GM18502 (cell line): ENCODE results near the gene IGSF9.
A peak's percentile ranks its signal among the peaks of the same experiment; 100 is the strongest.

ENCODE experiments used
- ATAC-seq: cut with Tn5 transposase; IDR thresholded peaks from one replicate; pipeline ENCODE4 v1.9.1; 2021; ENCODE audit warnings: mild to moderate bottlenecking; ENCODE audit not compliant: unreplicated experiment, poor library complexity

The IGSF9 gene

DNA sequence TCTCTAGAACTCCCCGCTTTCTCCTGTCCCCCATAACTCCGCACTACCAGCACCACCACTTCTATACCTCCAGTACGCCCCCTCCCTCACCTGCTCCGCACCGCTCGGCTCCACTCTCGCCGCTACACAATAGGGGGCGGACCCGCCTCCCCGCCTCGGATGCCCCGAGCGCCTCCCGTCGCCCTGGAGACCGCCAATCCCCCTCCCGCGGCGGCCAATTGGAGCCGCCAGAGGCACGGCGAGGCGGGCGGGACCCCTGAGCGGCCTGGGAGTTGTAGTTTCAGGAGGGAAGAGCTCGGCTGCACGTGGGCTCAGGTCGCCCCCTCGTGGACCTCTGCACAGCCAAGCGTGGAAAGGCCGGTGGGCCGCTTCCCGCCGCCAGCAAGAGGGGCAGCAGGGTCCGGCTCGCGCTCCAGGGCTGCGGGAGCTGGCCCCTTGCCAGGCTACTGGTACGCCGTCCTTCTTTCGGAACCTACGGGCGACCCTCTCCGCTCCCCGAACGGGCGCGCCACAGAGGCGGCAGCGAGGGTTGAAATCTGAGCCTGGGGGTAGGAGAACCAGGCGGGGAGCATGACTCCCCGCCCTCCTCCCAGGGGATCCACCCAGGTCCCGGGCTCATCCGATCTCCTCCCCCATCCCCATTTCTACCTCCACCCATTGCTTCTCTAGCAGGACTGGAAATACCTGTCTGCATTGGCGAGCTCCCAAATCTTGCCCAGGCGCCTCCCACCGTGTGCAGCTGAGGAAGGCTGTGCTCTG lies at the start of gene IGSF9:
Gene IGSF9, minus strand, starts transcription at position 131 of the 759 bp plus-strand sequence. CDS start 2,159 bp downstream, outside the sequence.
- peak; percentile 67 for ATAC-seq

- no peak for ATAC-seq
Measured at GRCh38 chr1:159994896-159995295, 49.5 kb upstream of the IGSF9 start.

DNA sequence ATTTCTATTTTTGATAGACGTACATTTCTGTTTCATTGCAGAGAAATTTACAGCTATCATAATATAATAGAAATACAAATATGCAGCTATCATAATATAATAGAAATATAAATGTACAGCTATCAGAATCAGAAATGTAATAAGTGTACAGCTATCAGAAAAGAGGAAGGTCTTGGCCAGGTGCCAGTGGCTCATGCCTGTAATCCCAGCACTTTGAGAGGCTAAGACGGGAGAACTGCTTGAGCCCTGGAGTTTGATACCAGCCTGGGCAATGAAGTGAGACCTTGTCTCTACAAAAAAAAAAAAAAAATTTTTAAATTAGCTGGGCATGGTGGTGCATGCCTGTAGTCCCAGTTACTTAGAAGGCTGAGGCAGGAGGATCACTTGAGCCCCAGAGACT lies 48.5 kb upstream of the IGSF9 start:
- ATAC-seq, result no peak

DNA sequence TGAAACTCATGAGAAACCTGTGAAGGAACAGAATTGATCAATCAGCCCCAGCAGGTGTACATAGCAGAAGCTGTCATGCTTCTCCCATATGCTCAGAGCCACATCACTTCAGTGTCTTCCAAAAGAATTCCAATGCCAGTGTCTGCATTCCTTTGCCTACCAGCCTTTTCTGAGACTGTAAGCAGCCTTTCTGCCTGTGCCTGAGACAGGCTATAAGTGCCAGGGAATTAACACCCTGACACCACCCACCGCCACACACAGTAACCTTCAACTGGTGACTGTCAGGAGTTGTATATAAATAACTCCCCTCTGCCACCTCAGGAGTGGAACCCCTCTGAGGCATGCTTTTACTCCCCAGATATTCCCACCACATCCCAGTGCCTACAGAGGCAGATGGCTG lies 46.7 kb upstream of the IGSF9 start:
- ATAC-seq, result no peak

GRCh38 chr1:159991513-159991912 lies 46.1 kb upstream of the IGSF9 start:
- no peak for ATAC-seq

- no peak for ATAC-seq
Measured at GRCh38 chr1:159990005-159990404, 44.6 kb upstream of the IGSF9 start.

DNA sequence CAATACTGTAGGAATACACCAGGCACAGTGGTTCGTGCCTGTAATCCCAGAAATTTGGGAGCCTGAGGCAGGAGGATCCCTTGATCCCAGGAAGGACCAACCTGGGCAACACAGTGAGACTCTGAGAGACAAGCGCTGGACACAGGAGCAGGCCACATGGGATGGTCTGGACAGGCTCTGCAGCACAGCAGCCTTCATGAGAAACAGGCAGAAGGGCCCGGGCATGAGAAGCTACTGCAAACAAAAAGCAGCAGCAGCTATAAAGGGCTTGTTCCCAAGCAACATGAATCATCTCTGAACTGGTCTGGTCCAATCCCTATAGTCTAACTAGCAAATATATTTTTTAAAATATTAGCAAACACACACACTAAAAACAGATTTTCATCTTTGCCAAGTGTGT lies 44.2 kb upstream of the IGSF9 start:
- ATAC-seq, result no peak

DNA sequence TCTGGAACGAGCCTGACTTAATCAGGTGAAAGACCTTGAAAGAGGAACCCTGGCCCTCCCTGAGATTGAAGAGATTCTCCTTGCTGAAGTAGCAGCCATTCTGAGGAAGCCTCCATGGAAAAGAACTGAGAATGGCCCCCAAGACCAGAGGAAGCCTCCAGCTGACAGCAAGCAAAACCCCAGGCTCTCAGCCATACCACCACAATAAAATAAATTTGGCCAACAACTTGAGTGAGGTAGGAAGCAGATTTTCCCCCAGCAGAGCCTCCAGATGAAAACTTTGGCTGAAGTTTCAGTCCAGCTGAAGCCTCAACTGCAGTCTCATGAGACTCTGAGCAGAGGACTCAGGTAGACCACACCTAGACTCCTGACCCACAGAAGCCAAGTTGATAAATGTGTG lies 42.6 kb upstream of the IGSF9 start:
- ATAC-seq, result no peak

DNA sequence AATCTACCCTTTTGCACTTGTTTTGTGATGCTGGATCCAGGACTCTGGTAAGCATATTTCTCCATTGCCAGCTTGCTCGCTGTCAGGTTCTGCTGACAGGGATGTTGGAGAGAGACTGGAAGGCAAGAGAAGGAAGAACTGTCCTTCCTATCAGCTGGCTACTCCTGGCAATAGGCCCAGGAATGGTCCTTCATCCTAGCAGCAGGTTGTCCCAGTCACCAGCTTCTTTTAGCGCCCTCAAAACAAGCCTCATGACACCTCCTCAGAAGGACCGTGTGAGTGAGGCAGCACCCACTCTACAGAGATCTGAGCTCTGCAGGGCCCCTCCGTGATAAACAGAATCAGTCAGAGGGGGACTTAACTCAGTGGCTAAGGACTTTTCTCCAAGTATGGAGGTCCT lies 41.8 kb upstream of the IGSF9 start:
- no peak for ATAC-seq

- no peak for ATAC-seq
Measured at GRCh38 chr1:159986531-159986930, 41.1 kb upstream of the IGSF9 start.

DNA sequence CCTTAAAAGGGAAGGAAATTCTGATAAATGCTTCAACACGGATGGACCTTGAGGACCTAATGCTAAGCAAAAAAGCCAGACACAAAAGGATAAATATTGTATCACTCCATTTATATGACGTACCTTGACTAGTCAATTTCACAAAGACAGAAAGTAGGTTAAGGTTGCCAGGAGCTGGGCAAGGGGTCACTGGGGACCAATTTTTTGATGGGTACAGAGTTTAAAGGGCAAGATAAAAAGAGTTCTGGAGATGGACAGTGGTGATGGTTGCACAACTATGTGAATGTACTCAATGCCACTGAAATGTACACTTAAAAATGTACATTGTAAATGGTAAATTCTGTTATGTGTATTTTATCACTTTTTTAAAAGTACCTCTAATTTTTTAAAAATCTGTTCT lies 40.7 kb upstream of the IGSF9 start:
- ATAC-seq, result no peak

DNA sequence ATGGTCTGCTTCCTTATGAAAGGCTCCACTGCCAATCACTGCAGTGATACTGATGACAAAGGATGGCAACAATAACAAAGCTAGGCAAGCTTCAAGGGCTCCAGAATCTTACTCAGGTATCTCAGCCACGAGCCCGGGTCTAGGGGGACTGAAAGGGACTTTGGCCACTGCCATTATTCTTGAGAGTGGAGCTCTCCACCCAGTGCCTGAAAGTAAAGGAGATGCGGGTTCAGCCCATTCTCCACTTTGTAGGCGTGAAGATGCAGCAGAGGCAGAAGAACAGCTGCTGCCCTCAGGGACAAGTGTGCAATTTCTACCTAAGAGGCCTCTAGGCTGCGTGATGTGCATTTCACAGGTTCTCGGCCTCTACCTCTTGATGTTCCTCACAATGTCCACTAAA lies 40.1 kb upstream of the IGSF9 start:
- no peak for ATAC-seq

DNA sequence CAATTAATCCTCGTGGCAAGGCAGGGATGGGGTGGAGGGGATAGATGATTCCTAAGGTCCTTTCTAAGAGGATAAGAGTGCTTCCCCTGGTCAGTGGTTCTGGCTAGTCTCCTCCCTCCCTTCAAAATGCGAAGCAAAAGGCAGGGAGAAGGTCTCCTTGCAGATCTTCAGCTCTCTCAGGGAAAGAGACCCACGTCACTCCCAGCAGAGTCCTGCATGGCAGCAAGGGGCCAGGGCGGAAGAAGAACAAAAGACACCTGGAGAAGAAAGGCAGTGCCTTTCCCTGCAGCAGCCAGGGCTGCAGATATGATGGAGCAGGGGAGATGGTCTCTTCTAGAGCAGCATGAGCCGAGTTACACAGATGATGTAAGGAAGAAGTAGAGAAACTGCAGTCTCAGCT lies 38.3 kb upstream of the IGSF9 start:
- ATAC-seq, result no peak

DNA sequence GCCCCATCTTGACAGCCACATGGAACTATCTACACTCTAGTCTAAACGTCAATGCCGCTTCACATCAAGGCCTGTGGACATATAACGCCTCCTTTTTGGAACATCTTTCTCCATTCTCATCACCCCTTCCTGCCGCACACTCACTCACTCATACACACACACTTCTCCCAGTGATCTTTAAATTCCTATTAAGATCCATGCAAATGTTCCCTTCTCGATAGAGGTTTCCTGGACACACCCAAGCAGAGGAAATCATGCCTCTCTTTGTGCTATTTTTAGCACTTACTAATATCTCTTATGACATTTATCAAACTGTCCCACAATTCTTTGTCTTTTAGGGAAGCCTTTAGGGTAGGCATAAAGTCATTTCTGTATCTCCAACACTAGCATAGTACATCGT lies 36.9 kb upstream of the IGSF9 start:
- ATAC-seq, result no peak

DNA sequence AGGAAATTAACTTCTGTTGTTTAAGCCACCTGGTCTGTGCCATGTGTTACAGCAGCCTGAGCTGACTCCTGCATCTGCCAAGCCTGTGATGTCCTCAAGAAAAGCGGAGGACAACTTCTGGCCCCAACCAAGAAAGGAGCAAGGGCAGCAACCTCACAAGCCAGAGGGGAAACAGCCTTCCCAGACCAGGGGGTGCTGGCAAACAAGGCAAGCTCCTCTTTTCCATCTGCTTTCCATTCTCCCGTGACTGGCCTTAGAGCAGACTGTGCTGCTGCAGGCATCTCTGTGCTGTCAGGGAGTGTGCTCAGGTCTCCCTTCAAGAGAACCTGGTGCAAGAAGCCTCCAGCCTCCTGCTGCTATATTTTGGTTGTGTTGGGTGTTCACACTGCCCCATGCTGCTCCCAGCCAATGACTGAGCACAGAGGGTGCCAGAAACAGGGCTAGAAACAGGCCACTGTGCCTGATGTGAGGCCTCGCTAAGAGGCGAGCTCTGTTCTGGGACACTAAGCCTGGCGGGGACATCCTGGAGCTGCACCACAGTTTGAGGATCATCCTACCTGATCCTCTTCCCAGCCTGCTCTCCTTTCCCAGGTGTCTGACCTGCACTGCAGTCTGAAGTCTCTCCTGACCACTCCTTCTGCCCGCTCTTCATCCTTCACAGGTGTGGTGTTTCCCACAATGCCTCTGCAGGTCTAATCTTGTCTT lies 36.1 kb upstream of the IGSF9 start:
- ATAC-seq, result no peak

- ATAC-seq, result no peak
Measured at GRCh38 chr1:159980786-159981185, 35.4 kb upstream of the IGSF9 start.

DNA sequence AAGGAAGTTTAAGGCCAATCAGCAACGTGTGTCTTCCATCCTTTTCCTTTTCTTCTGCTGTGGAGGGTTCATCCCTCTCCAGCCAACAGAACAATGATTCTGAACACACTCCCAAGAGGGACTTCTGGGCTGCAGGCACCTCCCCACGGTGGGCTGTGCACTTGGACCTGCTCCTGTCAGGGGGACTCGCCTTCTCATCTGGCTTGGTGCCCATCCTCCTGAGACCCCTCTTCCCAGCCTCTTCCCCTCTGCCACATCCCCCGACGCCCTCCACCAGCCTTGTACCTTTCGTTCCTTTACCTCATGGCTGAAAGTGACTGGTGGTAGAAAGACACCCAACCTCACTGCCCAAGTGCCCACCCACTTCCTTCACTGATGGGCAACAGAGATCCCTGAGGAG lies 34.7 kb upstream of the IGSF9 start:
- no peak for ATAC-seq

DNA sequence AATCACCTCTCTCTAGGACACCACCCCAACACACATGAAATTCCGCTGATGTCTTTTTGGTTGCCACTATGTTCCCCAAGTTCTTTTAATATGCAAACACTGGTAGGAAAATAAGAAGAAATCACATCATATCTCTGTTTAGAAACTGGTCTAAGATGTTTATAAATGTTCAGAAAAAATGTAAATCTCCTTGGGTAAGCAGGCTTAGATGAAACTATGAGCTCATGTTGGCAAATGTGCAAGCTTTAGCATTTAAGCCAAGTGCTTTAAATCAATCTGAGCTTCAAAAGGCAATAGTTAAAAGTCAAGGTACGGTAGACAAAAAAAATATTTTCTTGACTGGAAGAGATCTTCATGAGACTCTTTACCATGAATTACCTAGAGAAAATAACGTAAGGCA lies 33.8 kb upstream of the IGSF9 start:
- no peak for ATAC-seq

DNA sequence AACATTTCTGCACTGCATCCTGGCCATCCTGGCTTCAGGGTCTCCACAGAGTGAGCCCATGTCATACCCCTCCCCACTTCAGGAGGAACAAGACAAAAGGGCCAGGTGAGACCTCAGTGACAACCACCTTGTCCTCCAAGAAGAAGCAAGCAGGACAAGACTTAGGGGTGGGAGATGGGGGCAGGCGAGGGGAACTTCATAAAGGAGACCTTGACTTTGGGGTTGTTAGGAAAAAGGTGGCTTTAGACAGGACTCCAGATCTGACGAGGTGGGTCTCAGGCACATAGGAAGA lies 32.6 kb upstream of the IGSF9 start:
- ATAC-seq, result no peak

GRCh38 chr1:159977364-159978106 lies 32.1 kb upstream of the IGSF9 start:
- no peak for ATAC-seq

GRCh38 chr1:159974350-159974965 lies 29.0 kb upstream of the IGSF9 start:
- no peak for ATAC-seq
